Ovary (tissue), 3 donors: ENCODE results near the gene TEX13D.

Source experiments
- EP300 ChIP-seq: sonication (generic); formaldehyde crosslinking; IDR thresholded peaks from one replicate; pipeline ENCODE4 v1.6.1; 2017; ENCODE audit warnings: antibody characterized with exemption
- POLR2A ChIP-seq: fragments of 450-650 bp; IDR thresholded peaks from one replicate; pipeline ENCODE4 v1.6.1; 2017; ENCODE audit warnings: antibody characterized with exemption, mild to moderate bottlenecking, moderate library complexity
- TF ChIP-seq, protein P1 (sequence below), 3 donors: fragments of 450-650 bp in 2 of 3; fragments of 200-600 bp in 1 of 3; IDR thresholded peaks; one replicate each; pipeline versions ENCODE4 v1.5.1 to v1.8.0; 2016 to 2022; ENCODE audit warnings: antibody characterized with exemption in 3 of 3, mild to moderate bottlenecking in 1 of 3
- donor health status: DM: no; HTN: no; CAD: no.

DNA sequence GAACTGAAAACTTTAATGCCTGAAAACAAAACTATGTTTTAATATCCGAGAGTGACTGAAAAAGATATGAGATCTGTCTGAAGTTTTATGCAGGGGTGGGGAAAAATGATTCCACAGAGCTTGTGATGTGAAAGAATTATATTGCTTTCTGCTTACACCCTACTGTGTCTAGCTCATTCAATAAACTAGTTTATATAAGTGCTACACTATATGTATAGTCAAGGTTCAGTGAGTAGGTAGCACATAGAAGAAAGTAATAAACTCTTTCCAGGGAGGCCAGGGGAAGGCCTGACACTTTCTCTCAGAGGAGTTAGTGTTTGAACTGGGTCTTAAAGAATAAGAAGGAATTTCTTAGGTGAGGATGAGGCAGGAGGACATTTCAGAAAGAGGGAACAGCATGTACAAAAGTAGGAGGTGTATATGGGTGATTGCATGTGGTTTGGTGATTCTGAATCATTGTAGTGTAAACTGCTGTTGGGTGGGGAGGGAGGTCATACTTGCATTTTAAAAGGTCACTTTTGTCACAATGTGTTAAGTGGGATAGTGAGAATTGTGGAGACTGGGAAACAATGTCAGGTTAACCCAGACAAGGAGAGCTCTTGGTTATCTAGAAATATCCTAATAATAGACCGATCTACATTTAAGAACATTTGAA is 25.1 kb upstream of the TEX13D start:
- no peak for TF ChIP-seq EP300
- no peak for TF ChIP-seq POLR2A
- TF ChIP-seq, protein P1, sequence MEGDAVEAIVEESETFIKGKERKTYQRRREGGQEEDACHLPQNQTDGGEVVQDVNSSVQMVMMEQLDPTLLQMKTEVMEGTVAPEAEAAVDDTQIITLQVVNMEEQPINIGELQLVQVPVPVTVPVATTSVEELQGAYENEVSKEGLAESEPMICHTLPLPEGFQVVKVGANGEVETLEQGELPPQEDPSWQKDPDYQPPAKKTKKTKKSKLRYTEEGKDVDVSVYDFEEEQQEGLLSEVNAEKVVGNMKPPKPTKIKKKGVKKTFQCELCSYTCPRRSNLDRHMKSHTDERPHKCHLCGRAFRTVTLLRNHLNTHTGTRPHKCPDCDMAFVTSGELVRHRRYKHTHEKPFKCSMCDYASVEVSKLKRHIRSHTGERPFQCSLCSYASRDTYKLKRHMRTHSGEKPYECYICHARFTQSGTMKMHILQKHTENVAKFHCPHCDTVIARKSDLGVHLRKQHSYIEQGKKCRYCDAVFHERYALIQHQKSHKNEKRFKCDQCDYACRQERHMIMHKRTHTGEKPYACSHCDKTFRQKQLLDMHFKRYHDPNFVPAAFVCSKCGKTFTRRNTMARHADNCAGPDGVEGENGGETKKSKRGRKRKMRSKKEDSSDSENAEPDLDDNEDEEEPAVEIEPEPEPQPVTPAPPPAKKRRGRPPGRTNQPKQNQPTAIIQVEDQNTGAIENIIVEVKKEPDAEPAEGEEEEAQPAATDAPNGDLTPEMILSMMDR (IDR thresholded peaks at IDR 0.05), result no peak
